Common myeloid progenitor, CD34-positive (primary cell): Measurements from ENCODE around the gene CCDC73.

ENCODE experiments used
- CTCF ChIA-PET: fragments of 350-600 bp; sonication (Branson Sonifier 250); formaldehyde crosslinking; loops from one replicate; lab custom pipeline; 2021; ENCODE audit warnings: antibody characterized with exemption; lab: Charles Lee
- POLR2A ChIA-PET: fragments of 350-600 bp; sonication (Branson Sonifier 250); formaldehyde crosslinking; loops from one replicate; lab custom pipeline; 2021; ENCODE audit warnings: antibody characterized with exemption; lab: Charles Lee
- DNase-seq, 3 donors: peaks; one replicate each; pipeline versions ENCODE4 v3.0.0 to v3.0.0-alpha.2; 2013
- H3K27ac ChIP-seq, 2 experiments: 1 replicate in 1 of 2; 2 replicates in 1 of 2; pipeline ENCODE4 v1.7.0; 2013; ENCODE audit warnings: inconsistent platforms in 2 of 2, low read length in 2 of 2, mild to moderate bottlenecking in 2 of 2, low read depth in 1 of 2, moderate library complexity in 1 of 2; ENCODE audit not compliant: severe bottlenecking in 2 of 2, insufficient read depth in 1 of 2, poor library complexity in 1 of 2
- H3K27me3 ChIP-seq, 5 experiments: replicated peaks in 2 of 5; 1 replicate in 3 of 5; 2 replicates in 2 of 5; pipeline versions ENCODE4 v1.6.1 to v1.7.0; 2013; ENCODE audit warnings: low read length in 4 of 5, mild to moderate bottlenecking in 2 of 5, moderate library complexity in 2 of 5, inconsistent platforms in 1 of 5; ENCODE audit not compliant: insufficient read depth in 5 of 5, control insufficient read depth in 4 of 5
- H3K36me3 ChIP-seq, 4 experiments: 1 replicate in 2 of 4; 2 replicates in 2 of 4; pipeline versions ENCODE4 v1.6.1 to v1.7.0; 2013; ENCODE audit warnings: low read length in 3 of 4, control low read depth in 1 of 4, mild to moderate bottlenecking in 1 of 4; ENCODE audit not compliant: control insufficient read depth in 4 of 4, insufficient read depth in 4 of 4
- H3K4me1 ChIP-seq, 4 experiments: 1 replicate in 3 of 4; 2 replicates in 1 of 4; pipeline versions ENCODE4 v1.6.1 to v1.7.1; 2013; ENCODE audit warnings: low read length in 3 of 4, mild to moderate bottlenecking in 3 of 4, control low read depth in 1 of 4, inconsistent platforms in 1 of 4, moderate library complexity in 1 of 4; ENCODE audit not compliant: control insufficient read depth in 4 of 4, insufficient read depth in 4 of 4; ENCODE audit errors: control extremely low read depth in 1 of 4
- H3K4me3 ChIP-seq, 7 experiments: 1 replicate in 4 of 7; 2 replicates in 3 of 7; pipeline versions ENCODE4 v1.5.1 to v1.7.0; 2013; ENCODE audit warnings: mild to moderate bottlenecking in 7 of 7, low read length in 6 of 7, moderate library complexity in 6 of 7, inconsistent platforms in 2 of 7, low read depth in 2 of 7, control low read depth in 1 of 7; ENCODE audit not compliant: insufficient read depth in 4 of 7, control insufficient read depth in 1 of 7; ENCODE audit errors: extremely low read depth in 1 of 7
- H3K9me3 ChIP-seq, 5 experiments: 1 replicate in 4 of 5; 2 replicates in 1 of 5; pipeline versions ENCODE4 v1.6.1 to v1.7.1; 2013; ENCODE audit warnings: low read length in 4 of 5, mild to moderate bottlenecking in 2 of 5, inconsistent platforms in 1 of 5, low read depth in 1 of 5, moderate library complexity in 1 of 5; ENCODE audit not compliant: control insufficient read depth in 4 of 5, insufficient read depth in 2 of 5; ENCODE audit errors: control extremely low read depth in 1 of 5
- WGBS: methylation state at CpG from one replicate; pipeline ENCODE4 v1.1.5; 2013; ENCODE audit not compliant: insufficient coverage; 5-methylcytosine and 5-hydroxymethylcytosine counted together

Gene CCDC73

DNA sequence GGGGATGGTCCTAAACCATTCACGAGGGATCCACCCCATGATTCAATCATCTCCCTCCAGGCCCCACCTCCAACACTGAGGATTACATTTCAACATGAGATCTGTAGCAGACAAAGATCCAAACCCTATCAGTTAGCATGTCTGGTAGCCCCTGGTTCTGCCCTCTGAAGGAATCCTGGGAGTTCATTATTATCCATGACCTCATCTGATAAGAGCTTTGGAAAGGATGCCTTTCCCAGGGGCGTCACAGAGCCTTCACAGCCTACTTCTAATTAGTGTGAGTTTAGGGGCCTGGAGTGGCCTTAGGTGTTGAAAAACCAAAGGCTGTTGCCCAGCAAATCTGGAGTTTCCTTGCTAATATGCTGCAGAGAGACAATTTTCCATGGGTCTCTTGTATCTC lies 219.4 kb downstream of the CCDC73 start:
- CTCF ChIA-PET: no interaction called here
- Histone ChIP-seq H3K27me3 (no peaks in the 10 kb centered on the region), H3K9me3 (no peaks in the 10 kb centered on the region), H3K36me3 (no peaks in the 10 kb centered on the region), H3K27ac (no peak overlapping the region), H3K4me1 (peaks cover 0 to 2% (median 0%) of the 10 kb centered on the region in 4 experiments), H3K4me3 (no peak overlapping the region)
- POLR2A ChIA-PET: no interaction called here
- DNase-seq: no peak
- 78% methylated on average over 1 of the region's 2 CpGs for WGBS

DNA sequence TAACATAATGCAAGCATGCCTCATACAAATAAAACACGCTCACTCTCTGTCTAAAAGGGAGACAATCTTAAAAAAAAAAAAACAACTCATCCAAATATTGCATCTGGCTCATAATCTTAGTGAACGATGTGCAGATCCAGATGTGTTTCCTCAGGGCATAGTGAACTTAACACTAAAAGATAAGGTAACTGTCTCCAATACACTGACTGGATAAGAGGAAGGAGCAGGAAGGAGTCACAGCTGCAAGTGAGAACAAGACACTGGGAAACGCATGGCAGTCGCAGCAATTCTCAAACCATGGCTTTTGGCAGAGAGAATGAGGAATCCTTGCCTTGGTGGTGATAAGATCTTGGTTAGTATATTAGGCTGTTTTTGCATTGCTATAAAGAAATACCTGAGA lies 220.0 kb downstream of the CCDC73 start:
- peaks cover 0 to 2% (median 0%) of the 10 kb centered on the region in 4 experiments for H3K4me1 ChIP-seq
- H3K36me3 ChIP-seq: no peaks in the 10 kb centered on the region
- H3K9me3 ChIP-seq: no peaks in the 10 kb centered on the region
- ChIA-PET POLR2A (no interaction called here), CTCF (no interaction called here)
- H3K27me3 ChIP-seq: no peaks in the 10 kb centered on the region
- WGBS: 100% methylated on average over 3 of the region's 4 CpGs
- no peak overlapping the region for H3K4me3 ChIP-seq
- no peak for DNase-seq
- no peak overlapping the region for H3K27ac ChIP-seq

DNA sequence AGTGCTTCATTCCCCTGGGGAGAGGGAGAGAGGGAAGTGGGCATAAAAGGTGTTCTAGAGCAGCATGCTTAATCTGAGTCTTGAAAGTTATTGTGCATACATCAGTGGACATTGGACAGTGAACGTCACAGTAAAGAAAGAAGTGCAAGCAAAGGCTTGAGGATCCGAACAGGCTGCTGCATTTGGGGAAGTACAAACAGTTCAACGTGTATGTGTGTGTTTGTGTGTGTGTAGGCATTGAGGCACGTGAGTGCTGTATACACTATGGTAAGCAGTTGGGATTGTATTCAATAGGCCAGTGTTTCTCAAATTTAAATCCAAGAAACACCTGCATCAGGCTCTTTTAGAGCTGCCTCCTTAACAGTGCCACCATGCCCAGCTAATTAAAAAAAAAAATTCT lies 221.2 kb downstream of the CCDC73 start:
- no peak overlapping the region for H3K27ac ChIP-seq
- no peaks in the 10 kb centered on the region for H3K27me3 ChIP-seq
- 76% methylated on average over 4 of the region's 4 CpGs for WGBS
- H3K36me3 ChIP-seq: no peaks in the 10 kb centered on the region
- H3K4me1 ChIP-seq: peaks cover 0 to 2% (median 0%) of the 10 kb centered on the region in 4 experiments
- H3K4me3 ChIP-seq: no peak overlapping the region
- CTCF ChIA-PET: no interaction called here
- peak in 1 of 3 donors; percentile 15 for DNase-seq
- H3K9me3 ChIP-seq: no peaks in the 10 kb centered on the region
- POLR2A ChIA-PET: no interaction called here

DNA sequence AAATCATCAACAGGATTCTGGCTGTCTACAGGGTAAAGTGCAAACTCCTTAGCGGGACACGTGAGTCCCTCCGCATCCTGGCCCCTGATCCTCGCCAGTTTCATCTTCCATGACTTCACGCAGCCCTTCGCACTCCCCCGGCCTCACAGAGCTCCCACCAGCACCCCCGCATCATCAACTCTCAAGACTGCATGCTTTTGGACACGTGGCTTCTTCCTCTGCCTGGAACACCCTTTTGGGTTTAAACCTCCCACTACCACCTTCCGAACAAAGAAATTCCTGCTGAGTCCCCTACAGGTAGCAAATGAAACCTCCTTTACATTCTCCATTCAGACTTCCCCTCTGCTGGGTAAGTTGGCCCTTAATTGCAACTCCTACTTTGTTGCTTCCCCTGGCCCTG lies 223.4 kb downstream of the CCDC73 start:
- 81% methylated on average over 8 of the region's 10 CpGs for WGBS
- Histone ChIP-seq H3K36me3 (no peaks in the 10 kb centered on the region), H3K4me1 (peaks cover 0 to 2% (median 0%) of the 10 kb centered on the region in 4 experiments), H3K27ac (no peak overlapping the region), H3K4me3 (no peak overlapping the region), H3K9me3 (no peaks in the 10 kb centered on the region), H3K27me3 (no peaks in the 10 kb centered on the region)
- ChIA-PET CTCF (no interaction called here), POLR2A (no interaction called here)
- DNase-seq: no peak

DNA sequence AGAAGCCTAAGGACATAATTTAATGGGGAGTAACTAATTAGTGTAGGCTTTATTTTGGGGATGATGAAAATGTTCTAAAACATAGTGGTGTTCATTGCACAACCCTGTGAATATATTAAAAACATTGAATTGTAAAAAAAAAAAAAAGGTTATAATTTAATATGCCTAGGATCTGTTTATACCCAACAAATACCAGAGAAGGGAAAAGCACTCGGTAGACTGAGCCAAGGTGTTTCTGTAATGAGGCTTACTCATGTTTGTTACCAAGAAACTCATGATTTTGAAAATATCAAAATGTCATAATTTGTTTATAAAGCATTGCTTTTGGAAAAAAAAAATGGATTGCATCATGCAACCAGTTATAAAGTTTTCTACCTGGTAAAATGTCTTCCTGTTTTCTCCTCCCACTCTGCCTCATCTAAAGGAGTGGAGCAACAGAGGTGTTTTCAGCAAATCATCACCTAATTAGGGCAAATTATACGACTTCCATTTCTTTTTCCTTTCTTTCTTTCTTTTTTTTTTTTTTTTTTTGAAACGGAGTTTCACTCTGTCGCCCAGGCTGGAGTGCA lies 225.1 kb downstream of the CCDC73 start:
- DNase-seq: no peak
- H3K27me3 ChIP-seq: no peaks in the 10 kb centered on the region
- no peak overlapping the region for H3K4me3 ChIP-seq
- no peaks in the 10 kb centered on the region for H3K9me3 ChIP-seq
- ChIA-PET POLR2A (no interaction called here), CTCF (no interaction called here)
- H3K36me3 ChIP-seq: no peaks in the 10 kb centered on the region
- no CpG with 5 or more reads among the region's 4 CpGs for WGBS
- H3K4me1 ChIP-seq: peaks cover 0 to 2% (median 0%) of the 10 kb centered on the region in 4 experiments
- H3K27ac ChIP-seq: no peak overlapping the region

DNA sequence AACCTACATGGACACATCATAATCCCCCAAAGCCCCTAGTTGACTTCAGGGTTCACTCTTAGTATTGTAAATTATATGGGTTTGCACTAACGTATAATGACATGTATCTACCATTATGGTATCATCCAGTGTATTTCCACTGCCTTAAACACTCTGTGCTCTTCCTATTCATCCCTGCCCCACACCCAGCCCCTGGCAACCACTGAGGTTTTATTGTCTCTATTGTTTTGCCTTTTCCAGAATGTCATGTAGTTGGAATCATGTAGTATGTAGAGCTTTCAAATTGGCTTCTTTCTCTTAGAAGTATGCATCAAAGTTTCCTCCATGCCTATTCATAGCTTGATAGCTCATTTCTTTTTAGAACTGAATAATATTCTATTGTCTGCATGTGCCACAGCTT lies 227.3 kb downstream of the CCDC73 start:
- no peaks in the 10 kb centered on the region for H3K27me3 ChIP-seq
- no CpG with 5 or more reads among the region's 1 CpG for WGBS
- ChIA-PET CTCF (interaction anchor here (0.9 kb wide), 1 partner anchor 12 kb away, joined by 3 read pairs; no protein-coding TSS in a partner anchor), POLR2A (interaction anchor here (0.6 kb wide), 1 partner anchor 10 kb away, joined by 3 read pairs; no protein-coding TSS in a partner anchor)
- DNase-seq: no peak
- H3K9me3 ChIP-seq: no peaks in the 10 kb centered on the region
- H3K4me1 ChIP-seq: peaks cover 0 to 2% (median 0%) of the 10 kb centered on the region in 4 experiments
- H3K36me3 ChIP-seq: no peaks in the 10 kb centered on the region
- H3K4me3 ChIP-seq: no peak overlapping the region
- H3K27ac ChIP-seq: no peak overlapping the region

DNA sequence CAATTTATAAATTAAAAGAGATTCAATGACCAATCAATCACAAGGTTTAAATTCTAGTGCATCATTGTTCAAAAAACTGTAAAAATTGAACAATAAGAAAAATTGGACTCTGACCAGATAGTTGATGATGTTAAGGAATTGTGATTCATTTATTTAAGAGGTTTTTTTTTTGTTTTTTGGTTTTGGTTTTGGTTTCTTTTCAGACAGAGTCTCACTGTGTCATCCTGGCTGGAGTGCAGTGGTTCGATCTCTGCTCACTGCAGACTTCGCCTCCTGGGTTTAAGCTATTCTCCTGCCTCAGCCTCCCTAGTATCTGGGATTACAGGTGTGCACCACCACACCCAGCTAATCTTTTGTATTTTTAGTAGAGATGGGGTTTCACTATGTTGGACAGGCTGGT lies 227.9 kb downstream of the CCDC73 start:
- no peaks in the 10 kb centered on the region for H3K36me3 ChIP-seq
- peaks cover 0 to under 1% (median 0%) of the 10 kb centered on the region in 4 experiments for H3K4me1 ChIP-seq
- no peak overlapping the region for H3K4me3 ChIP-seq
- peak in 2 of 3 donors; percentile 29 to 33 for DNase-seq
- CTCF ChIA-PET: no interaction called here
- H3K27ac ChIP-seq: no peak overlapping the region
- WGBS: no CpG with 5 or more reads among the region's 2 CpGs
- no peaks in the 10 kb centered on the region for H3K27me3 ChIP-seq
- POLR2A ChIA-PET: no interaction called here
- no peaks in the 10 kb centered on the region for H3K9me3 ChIP-seq
